HepG2 (cell line): Measurements from ENCODE around the gene DOK1. TPM values are rescaled to one million over a fixed set of nuclear protein-coding genes. Genes with fewer than 3 reads are reported as not detected.
A peak's percentile ranks its signal among the peaks of the same experiment; 100 is the strongest.

ENCODE experiments used
- ASH2L ChIP-seq: fragments of 300-600, 200-600 bp; sonication (generic); IDR thresholded peaks from 2 replicates; pipeline ENCODE4 v1.7.0; 2017; ENCODE audit warnings: low read depth, mild to moderate bottlenecking, moderate library complexity, mixed read lengths, low read length; ENCODE audit not compliant: insufficient read length
- BCL6 ChIP-seq: IDR thresholded peaks from 2 replicates; pipeline ENCODE4 v1.6.1; 2016; ENCODE audit warnings: missing genetic modification reagents, missing compliant biosample characterization
- CERS6 ChIP-seq: sonication (generic); formaldehyde crosslinking; IDR thresholded peaks from 2 replicates; pipeline ENCODE4 v1.5.0; 2020; ENCODE audit warnings: missing genetic modification reagents
- GABPB1 ChIP-seq: IDR thresholded peaks from 2 replicates; pipeline ENCODE4 v1.6.1; 2016; ENCODE audit warnings: mild to moderate bottlenecking, missing genetic modification reagents, moderate library complexity, missing compliant biosample characterization
- GATA4 ChIP-seq: sonication (generic); IDR thresholded peaks from 2 replicates; pipeline ENCODE4 v1.6.1; 2016; ENCODE audit warnings: antibody characterized with exemption, low read depth, borderline replicate concordance
- GZF1 ChIP-seq: sonication (generic); formaldehyde crosslinking; IDR thresholded peaks from 2 replicates; pipeline ENCODE4 v1.5.1; 2020; ENCODE audit warnings: mild to moderate bottlenecking, missing genetic modification reagents
- HNF4G ChIP-seq, 2 experiments: sonication (generic) in 1 of 2; formaldehyde crosslinking in 1 of 2; IDR thresholded peaks; 2 replicates each; pipeline versions ENCODE4 v1.4.0 to v1.6.1; 2011 to 2020; ENCODE audit warnings: borderline replicate concordance in 2 of 2, low read depth in 2 of 2, mild to moderate bottlenecking in 2 of 2, low read length in 1 of 2, missing genetic modification reagents in 1 of 2, moderate library complexity in 1 of 2
- NFIB ChIP-seq: sonication (generic); formaldehyde crosslinking; IDR thresholded peaks from 2 replicates; pipeline ENCODE4 v1.9.0; 2021; ENCODE audit warnings: missing genetic modification reagents, mild to moderate bottlenecking, borderline replicate concordance
- NFKBIZ ChIP-seq: IDR thresholded peaks from 2 replicates; pipeline ENCODE4 v1.6.1; 2018; ENCODE audit warnings: missing genetic modification reagents, missing compliant biosample characterization
- PLRG1 ChIP-seq: fragments of 450-650 bp; conservative IDR thresholded peaks from 2 replicates; pipeline ENCODE4 v1.6.1; 2016
- REPIN1 ChIP-seq: sonication (generic); formaldehyde crosslinking; IDR thresholded peaks from 2 replicates; pipeline ENCODE4 v1.8.0; 2022; ENCODE audit warnings: missing genetic modification reagents, low read depth, mild to moderate bottlenecking, borderline replicate concordance
- ZFYVE20 ChIP-seq: sonication (generic); formaldehyde crosslinking; IDR thresholded peaks from 2 replicates; pipeline ENCODE4 v1.8.0; 2023; ENCODE audit warnings: low read depth, mild to moderate bottlenecking, moderate library complexity, missing genetic modification reagents, borderline replicate concordance
- ZNF207 ChIP-seq: fragments of 450-650 bp; IDR thresholded peaks from 2 replicates; pipeline ENCODE4 v1.6.1; 2016; ENCODE audit warnings: antibody characterized with exemption, borderline replicate concordance
- ZNF513 ChIP-seq: sonication (generic); formaldehyde crosslinking; conservative IDR thresholded peaks from 2 replicates; pipeline ENCODE4 v1.5.0; 2020; ENCODE audit warnings: missing genetic modification reagents
- polyA plus RNA-seq, 8 experiments: library from polyadenylated mRNA; depleted of rRNA in 3 of 8; stranded (reverse) in 7 of 8; unstranded in 1 of 8; fragments of >200 nt; fragmentation: Illumina TruSeq in 4 of 8; extraction: Trizol in 4 of 8; gene quantifications; 2 replicates each; pipeline versions ENCODE4 v1.2.1 to v1.2.3, GENCODE V29; 2011 to 2016; ENCODE audit warnings: low read depth in 4 of 8, missing spikeins in 1 of 8, mixed read lengths in 1 of 8; ENCODE audit not compliant: insufficient read depth in 1 of 8
- total RNA-seq, 5 experiments: library from RNA; depleted of rRNA; stranded (reverse); fragments of >200 nt; fragmentation: Illumina TruSeq; extraction: Trizol; gene quantifications; 2 replicates each; pipeline ENCODE4 v1.2.3, GENCODE V29; 2016; ENCODE audit warnings: low read depth in 1 of 5
- TF ChIP-seq, protein P1 (sequence below): sonication (generic); formaldehyde crosslinking; IDR thresholded peaks from 2 replicates; pipeline ENCODE4 v1.8.0; 2022; ENCODE audit warnings: low read depth, missing genetic modification reagents
- TF ChIP-seq, protein P2 (sequence below): sonication (generic); formaldehyde crosslinking; IDR thresholded peaks from 2 replicates; pipeline ENCODE4 v1.4.0; 2020; ENCODE audit warnings: missing genetic modification reagents
- TF ChIP-seq, protein P3 (sequence below): sonication (generic); formaldehyde crosslinking; IDR thresholded peaks from 2 replicates; pipeline ENCODE4 v1.4.0; 2020; ENCODE audit warnings: mild to moderate bottlenecking, missing genetic modification reagents, borderline replicate concordance

The DOK1 gene
- total and polyA plus RNA-seq, 2 of the 13 experiments (the other 11 are each of a cell fraction or from before 2014, with no cell fraction given) = 0.53 to 0.74 TPM

- peak; percentile 96 for TF ChIP-seq HNF4G (IDR thresholded peaks at IDR 0.05; ENCODE audit: borderline replicate concordance, low read depth, low read length)
- TF ChIP-seq HNF4G (CRISPR knock-in tag; IDR thresholded peaks at IDR 0.05; ENCODE audit: borderline replicate concordance, low read depth) = peak; percentile 80; the same call in 1 of the 2 replicates
- TF ChIP-seq PLRG1 = no peak
- TF ChIP-seq, protein P1, sequence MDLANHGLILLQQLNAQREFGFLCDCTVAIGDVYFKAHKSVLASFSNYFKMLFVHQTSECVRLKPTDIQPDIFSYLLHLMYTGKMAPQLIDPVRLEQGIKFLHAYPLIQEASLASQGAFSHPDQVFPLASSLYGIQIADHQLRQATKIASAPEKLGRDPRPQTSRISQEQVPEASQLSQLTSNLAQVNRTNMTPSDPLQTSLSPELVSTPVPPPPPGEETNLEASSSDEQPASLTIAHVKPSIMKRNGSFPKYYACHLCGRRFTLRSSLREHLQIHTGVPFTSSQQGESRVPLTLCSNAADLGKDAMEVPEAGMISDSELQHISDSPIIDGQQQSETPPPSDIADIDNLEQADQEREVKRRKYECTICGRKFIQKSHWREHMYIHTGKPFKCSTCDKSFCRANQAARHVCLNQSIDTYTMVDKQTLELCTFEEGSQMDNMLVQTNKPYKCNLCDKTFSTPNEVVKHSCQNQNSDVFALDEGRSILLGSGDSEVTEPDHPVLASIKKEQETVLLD (CRISPR knock-in tag) = no peak
- TF ChIP-seq GZF1 (CRISPR knock-in tag) = no peak
- peak; percentile 39; the same call in 1 of the 2 replicates for TF ChIP-seq BCL6 (CRISPR knock-in tag)
- TF ChIP-seq NFKBIZ (CRISPR knock-in tag) = 0 out of 2 replicates have a peak, but pooled peaks have one; percentile 68
- TF ChIP-seq ASH2L = peak; percentile 47
- TF ChIP-seq, protein P2, sequence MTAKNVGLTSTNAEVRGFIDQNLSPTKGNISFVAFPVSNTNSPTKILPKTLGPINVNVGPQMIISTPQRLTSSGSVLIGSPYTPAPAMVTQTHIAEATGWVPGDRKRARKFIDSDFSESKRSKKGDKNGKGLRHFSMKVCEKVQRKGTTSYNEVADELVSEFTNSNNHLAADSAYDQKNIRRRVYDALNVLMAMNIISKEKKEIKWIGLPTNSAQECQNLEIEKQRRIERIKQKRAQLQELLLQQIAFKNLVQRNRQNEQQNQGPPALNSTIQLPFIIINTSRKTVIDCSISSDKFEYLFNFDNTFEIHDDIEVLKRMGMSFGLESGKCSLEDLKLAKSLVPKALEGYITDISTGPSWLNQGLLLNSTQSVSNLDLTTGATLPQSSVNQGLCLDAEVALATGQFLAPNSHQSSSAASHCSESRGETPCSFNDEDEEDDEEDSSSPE = peak; percentile 37; the same call in 1 of the 2 replicates
- TF ChIP-seq GABPB1 (CRISPR knock-in tag) = peak; percentile 76
- TF ChIP-seq ZFYVE20 = no peak
- no peak for TF ChIP-seq ZNF513 (CRISPR knock-in tag)
- TF ChIP-seq, protein P3, sequence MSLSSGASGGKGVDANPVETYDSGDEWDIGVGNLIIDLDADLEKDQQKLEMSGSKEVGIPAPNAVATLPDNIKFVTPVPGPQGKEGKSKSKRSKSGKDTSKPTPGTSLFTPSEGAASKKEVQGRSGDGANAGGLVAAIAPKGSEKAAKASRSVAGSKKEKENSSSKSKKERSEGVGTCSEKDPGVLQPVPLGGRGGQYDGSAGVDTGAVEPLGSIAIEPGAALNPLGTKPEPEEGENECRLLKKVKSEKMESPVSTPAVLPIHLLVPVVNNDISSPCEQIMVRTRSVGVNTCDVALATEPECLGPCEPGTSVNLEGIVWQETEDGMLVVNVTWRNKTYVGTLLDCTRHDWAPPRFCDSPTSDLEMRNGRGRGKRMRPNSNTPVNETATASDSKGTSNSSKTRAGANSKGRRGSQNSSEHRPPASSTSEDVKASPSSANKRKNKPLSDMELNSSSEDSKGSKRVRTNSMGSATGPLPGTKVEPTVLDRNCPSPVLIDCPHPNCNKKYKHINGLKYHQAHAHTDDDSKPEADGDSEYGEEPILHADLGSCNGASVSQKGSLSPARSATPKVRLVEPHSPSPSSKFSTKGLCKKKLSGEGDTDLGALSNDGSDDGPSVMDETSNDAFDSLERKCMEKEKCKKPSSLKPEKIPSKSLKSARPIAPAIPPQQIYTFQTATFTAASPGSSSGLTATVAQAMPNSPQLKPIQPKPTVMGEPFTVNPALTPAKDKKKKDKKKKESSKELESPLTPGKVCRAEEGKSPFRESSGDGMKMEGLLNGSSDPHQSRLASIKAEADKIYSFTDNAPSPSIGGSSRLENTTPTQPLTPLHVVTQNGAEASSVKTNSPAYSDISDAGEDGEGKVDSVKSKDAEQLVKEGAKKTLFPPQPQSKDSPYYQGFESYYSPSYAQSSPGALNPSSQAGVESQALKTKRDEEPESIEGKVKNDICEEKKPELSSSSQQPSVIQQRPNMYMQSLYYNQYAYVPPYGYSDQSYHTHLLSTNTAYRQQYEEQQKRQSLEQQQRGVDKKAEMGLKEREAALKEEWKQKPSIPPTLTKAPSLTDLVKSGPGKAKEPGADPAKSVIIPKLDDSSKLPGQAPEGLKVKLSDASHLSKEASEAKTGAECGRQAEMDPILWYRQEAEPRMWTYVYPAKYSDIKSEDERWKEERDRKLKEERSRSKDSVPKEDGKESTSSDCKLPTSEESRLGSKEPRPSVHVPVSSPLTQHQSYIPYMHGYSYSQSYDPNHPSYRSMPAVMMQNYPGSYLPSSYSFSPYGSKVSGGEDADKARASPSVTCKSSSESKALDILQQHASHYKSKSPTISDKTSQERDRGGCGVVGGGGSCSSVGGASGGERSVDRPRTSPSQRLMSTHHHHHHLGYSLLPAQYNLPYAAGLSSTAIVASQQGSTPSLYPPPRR = no peak; the same call in 1 of the 2 replicates
- TF ChIP-seq GATA4 = no peak; the same call in 1 of the 2 replicates
- TF ChIP-seq CERS6 = no peak
- no peak for TF ChIP-seq REPIN1 (CRISPR knock-in tag)
- no peak for TF ChIP-seq ZNF207
- no peak for TF ChIP-seq NFIB (CRISPR knock-in tag)
These were observed 28.5 kb upstream of the DOK1 start, which contains the start of gene DQX1 (continued) for GRCh38 chr2:74525717-74526648.
